C4-2B (cell line): ENCODE results near the gene CMKLR1.

Experiments
- ZFX ChIP-seq: fragments of 450-650 bp; IDR thresholded peaks from 2 replicates; pipeline ENCODE4 v1.6.1; 2017
- TF ChIP-seq, protein P1 (sequence below): fragments of 450-650 bp; conservative IDR thresholded peaks from 2 replicates; pipeline ENCODE4 v1.5.1; 2017; ENCODE audit warnings: mild to moderate bottlenecking

DNA sequence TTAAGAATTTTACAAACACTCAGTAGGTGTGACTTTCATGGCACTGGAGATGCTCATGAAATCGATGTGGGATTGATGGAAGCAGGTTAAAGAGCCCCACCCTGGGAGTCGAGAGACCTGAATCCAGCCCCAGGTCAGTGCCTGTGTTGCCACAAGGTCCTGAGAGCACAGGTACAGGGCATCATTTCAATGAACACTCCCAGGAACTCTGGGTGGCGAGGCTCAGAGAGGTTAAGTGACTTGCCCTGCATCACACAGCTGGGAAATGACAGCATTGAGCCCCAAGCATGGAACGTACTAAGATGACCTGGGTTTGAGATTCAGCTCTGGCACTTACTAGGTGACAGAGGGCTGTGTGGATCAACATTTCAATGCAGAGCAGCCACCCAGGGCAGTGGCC, 98.2 kb downstream of the CMKLR1 start:
- TF ChIP-seq, protein P1, sequence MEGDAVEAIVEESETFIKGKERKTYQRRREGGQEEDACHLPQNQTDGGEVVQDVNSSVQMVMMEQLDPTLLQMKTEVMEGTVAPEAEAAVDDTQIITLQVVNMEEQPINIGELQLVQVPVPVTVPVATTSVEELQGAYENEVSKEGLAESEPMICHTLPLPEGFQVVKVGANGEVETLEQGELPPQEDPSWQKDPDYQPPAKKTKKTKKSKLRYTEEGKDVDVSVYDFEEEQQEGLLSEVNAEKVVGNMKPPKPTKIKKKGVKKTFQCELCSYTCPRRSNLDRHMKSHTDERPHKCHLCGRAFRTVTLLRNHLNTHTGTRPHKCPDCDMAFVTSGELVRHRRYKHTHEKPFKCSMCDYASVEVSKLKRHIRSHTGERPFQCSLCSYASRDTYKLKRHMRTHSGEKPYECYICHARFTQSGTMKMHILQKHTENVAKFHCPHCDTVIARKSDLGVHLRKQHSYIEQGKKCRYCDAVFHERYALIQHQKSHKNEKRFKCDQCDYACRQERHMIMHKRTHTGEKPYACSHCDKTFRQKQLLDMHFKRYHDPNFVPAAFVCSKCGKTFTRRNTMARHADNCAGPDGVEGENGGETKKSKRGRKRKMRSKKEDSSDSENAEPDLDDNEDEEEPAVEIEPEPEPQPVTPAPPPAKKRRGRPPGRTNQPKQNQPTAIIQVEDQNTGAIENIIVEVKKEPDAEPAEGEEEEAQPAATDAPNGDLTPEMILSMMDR: no peak
- no peak for TF ChIP-seq ZFX
